K562 (cell line): Measurements from ENCODE around the gene CACNG6. TPM values are rescaled to one million over a fixed set of nuclear protein-coding genes. Genes with fewer than 3 reads are reported as not detected.

Source experiments
- ATAC-seq: fragments of 200-7000 bp; cut with Tn5 transposase; 3 replicates; pipeline ENCODE4 v1.9.1; 2020; ENCODE audit warnings: moderate library complexity
- BruUV-seq: library from RNA; stranded (reverse); fragments of 400-500 nt; replicated peaks from 2 replicates; lab custom pipeline; 2021; lab: Mats Ljungman, UMichigan
- CTCF ChIA-PET: fragments of 300-600 bp; formaldehyde crosslinking; extraction: SDS; loops from one replicate; lab custom pipeline; 2021; ENCODE audit warnings: low intra/inter-chr PET ratio; lab: Yijun Ruan, JAX
- POLR2A ChIA-PET: fragments of 300-600, 350-650 bp; sonication (Branson Sonifier 250); formaldehyde crosslinking; extraction: SDS; loops from one replicate; lab custom pipeline; 2021; ENCODE audit warnings: antibody characterized with exemption, inconsistent platforms; lab: Yijun Ruan, JAX
- DNase-seq, 4 experiments: peaks; one replicate each; pipeline versions ENCODE4 v3.0.0 to v3.0.0-alpha.2; 2011 to 2018; ENCODE audit warnings: low spot score in 3 of 4, mixed read lengths in 3 of 4; ENCODE audit errors: extremely low read depth in 1 of 4
- FAIRE-seq: peaks from 2 replicates; lab custom pipeline; 2011; peaks lifted over from hg19 to GRCh38; lab: Jason Lieb, UNC
- H2AFZ ChIP-seq: 2 replicates; pipeline ENCODE4 v1.6.0; 2011; ENCODE audit warnings: low read depth, low read length, control low read depth, inconsistent platforms
- H3K27ac ChIP-seq: fragments of 200-600 bp; 3 replicates; pipeline ENCODE4 v1.8.0; 2011; ENCODE audit warnings: low read depth, mild to moderate bottlenecking, control low read depth, inconsistent platforms, low read length, moderate library complexity, mixed read lengths; ENCODE audit errors: extremely low read depth
- H3K27me3 ChIP-seq, 2 experiments: fragments of 300-600 bp in 1 of 2; 2 replicates in 1 of 2; 3 replicates in 1 of 2; pipeline versions ENCODE4 v1.6.0 to v1.8.0; 2011; ENCODE audit warnings: inconsistent platforms in 2 of 2, low read length in 2 of 2, mild to moderate bottlenecking in 1 of 2, mixed read lengths in 1 of 2, moderate library complexity in 1 of 2; ENCODE audit not compliant: control insufficient read depth in 2 of 2, insufficient read depth in 2 of 2
- H3K36me3 ChIP-seq: fragments of 300-600 bp; 3 replicates; pipeline ENCODE4 v1.8.0; 2011; ENCODE audit warnings: mild to moderate bottlenecking, low read length, inconsistent platforms; ENCODE audit not compliant: control insufficient read depth, insufficient read depth
- H3K4me1 ChIP-seq, 2 experiments: fragments of 200-600 bp in 1 of 2; replicated peaks in 1 of 2; 2 replicates in 1 of 2; 3 replicates in 1 of 2; pipeline versions ENCODE4 v1.5.1 to v1.8.0; 2011; ENCODE audit warnings: inconsistent platforms in 2 of 2, low read length in 2 of 2, mild to moderate bottlenecking in 1 of 2, mixed read lengths in 1 of 2, moderate library complexity in 1 of 2; ENCODE audit not compliant: control insufficient read depth in 2 of 2, insufficient read depth in 2 of 2
- H3K4me2 ChIP-seq: 2 replicates; pipeline ENCODE4 v1.6.1; 2011; ENCODE audit warnings: low read length, control low read depth, inconsistent platforms, mixed read lengths; ENCODE audit not compliant: insufficient read depth
- H3K4me3 ChIP-seq: fragments of 200-600 bp; sonication (generic), shearing (Covaris generic); 2 replicates; pipeline ENCODE4 v1.5.1; 2016; ENCODE audit warnings: control low read depth, inconsistent platforms
- H3K79me2 ChIP-seq: fragments of 200-600 bp; 3 replicates; pipeline ENCODE4 v1.8.0; 2011; ENCODE audit warnings: low read length, inconsistent platforms; ENCODE audit not compliant: control insufficient read depth, insufficient read depth
- H3K9ac ChIP-seq, 2 experiments: 2 replicates each; pipeline versions ENCODE4 v1.6.0 to v1.6.1; 2011; ENCODE audit warnings: low read depth in 2 of 2, low read length in 2 of 2, control low read depth in 1 of 2, inconsistent platforms in 1 of 2, mild to moderate bottlenecking in 1 of 2, mixed read lengths in 1 of 2; ENCODE audit not compliant: insufficient read depth in 1 of 2
- H3K9me1 ChIP-seq: one replicate; pipeline ENCODE4 v1.6.0; 2011; ENCODE audit warnings: inconsistent platforms, mild to moderate bottlenecking, low read length, moderate library complexity; ENCODE audit not compliant: control insufficient read depth, insufficient read depth
- H3K9me3 ChIP-seq: replicated peaks from 2 replicates; pipeline ENCODE4 v1.5.1; 2011; ENCODE audit warnings: low read depth, low read length, inconsistent platforms; ENCODE audit not compliant: control insufficient read depth, insufficient read depth
- H4K20me1 ChIP-seq: replicated peaks from 2 replicates; pipeline ENCODE4 v1.6.1; 2011; ENCODE audit warnings: low read length, inconsistent platforms, mixed read lengths; ENCODE audit not compliant: control insufficient read depth, insufficient read depth
- HNRNPL ChIP-seq: fragments of 200-400 bp; formaldehyde crosslinking; IDR thresholded peaks from 2 replicates; pipeline ENCODE4 v1.6.1; 2017; ENCODE audit warnings: low read depth, mild to moderate bottlenecking, low read length
- LCOR ChIP-seq: sonication (generic); formaldehyde crosslinking; IDR thresholded peaks from 2 replicates; pipeline ENCODE4 v1.8.0; 2022; ENCODE audit warnings: mild to moderate bottlenecking, missing genetic modification reagents
- MCM3 ChIP-seq: fragments of 450-650 bp; IDR thresholded peaks from 2 replicates; pipeline ENCODE4 v1.6.1; 2016
- RAD21 ChIP-seq, 2 experiments: fragments of 250-450 bp in 1 of 2; fragments of 450-650 bp in 1 of 2; sonication (Bioruptor Pico) in 1 of 2; formaldehyde crosslinking in 1 of 2; IDR thresholded peaks in 1 of 2; conservative IDR thresholded peaks in 1 of 2; 2 replicates each; pipeline versions ENCODE4 v1.4.0 to v1.8.0; 2020 to 2022; ENCODE audit warnings: mild to moderate bottlenecking in 2 of 2, moderate library complexity in 1 of 2
- SMC3 ChIP-seq: conservative IDR thresholded peaks from 2 replicates; pipeline ENCODE4 v1.6.1; 2011; ENCODE audit warnings: low read depth, low read length, improper control_type of control experiment; ENCODE audit not compliant: insufficient read depth
- XRCC4 ChIP-seq: IDR thresholded peaks from one replicate; pipeline ENCODE4 v1.6.1; 2011; ENCODE audit not compliant: insufficient read depth, insufficient read length; ENCODE audit errors: extremely low read depth
- WGBS: fragments of 100-300 bp; shearing (Covaris generic); methylation state at CpG from one replicate; pipeline ENCODE4 v1.1.6; 2016; ENCODE audit warnings: low coverage, mixed read lengths; ENCODE audit not compliant: insufficient coverage; ENCODE audit errors: missing lambda C conversion rate; 5-methylcytosine and 5-hydroxymethylcytosine counted together
- in situ Hi-C: fragments of 300-500 bp; cut with MboI; formaldehyde crosslinking; loops from 4 replicates; pipeline ENCODE4 v1.15.0; 2018; ENCODE audit warnings: inconsistent platforms, mixed read lengths
- intact Hi-C: fragments of 100-400 bp; cut with micrococcal nuclease; formaldehyde crosslinking; loops from 2 replicates; pipeline ENCODE4 v1.14.2; 2022
- polyA plus RNA-seq, 8 experiments: library from polyadenylated mRNA; depleted of rRNA in 4 of 8; stranded (reverse) in 5 of 8; unstranded in 3 of 8; fragments of >200 nt; fragmentation: Nextera tagmentation in 2 of 8; fragmentation: Illumina TruSeq in 1 of 8; extraction: Ambion mirVana in 2 of 8; extraction: Trizol in 1 of 8; gene quantifications; 2 replicates each; pipeline versions ENCODE4 v1.2.1 to v1.2.3, GENCODE V29; 2011 to 2014; ENCODE audit warnings: inconsistent platforms in 1 of 8, missing spikeins in 1 of 8
- total RNA-seq, 7 experiments: library from RNA; depleted of rRNA in 6 of 7; stranded (reverse); fragments of >200 nt in 6 of 7; fragmentation: Illumina TruSeq in 2 of 7; extraction: Trizol in 2 of 7; gene quantifications; 2 replicates each; pipeline versions ENCODE4 v1.2.1 to v1.2.3, GENCODE V29; 2011 to 2021; ENCODE audit warnings: low replicate concordance in 1 of 7
- TF ChIP-seq, protein P1 (sequence below), 3 experiments: IDR thresholded peaks in 2 of 3; conservative IDR thresholded peaks in 1 of 3; 2 replicates each; pipeline ENCODE4 v1.5.1; 2011 to 2012; ENCODE audit warnings: low read length in 3 of 3, mild to moderate bottlenecking in 3 of 3, control low read depth in 2 of 3, improper control_type of control experiment in 1 of 3, inconsistent platforms in 1 of 3, low read depth in 1 of 3, mixed read lengths in 1 of 3, moderate library complexity in 1 of 3; ENCODE audit not compliant: insufficient read depth in 2 of 3

The CACNG6 gene
- total and polyA plus RNA-seq, 9 of the 15 experiments (the other 6 are each of a cell fraction or from before 2014, with no cell fraction given): not detected

- Histone ChIP-seq H3K79me2 (no peaks in the 10 kb centered on the region), H3K27ac (no peak overlapping the region), H3K9ac (no peak overlapping the region), H3K4me3 (no peak overlapping the region), H3K36me3 (no peaks in the 10 kb centered on the region), H3K9me3 (no peaks in the 10 kb centered on the region), H4K20me1 (no peaks in the 10 kb centered on the region), H3K4me1 (peaks cover 3% of the 10 kb centered on the region in 2 experiments; a peak in 1 of 5 replicates), H2AFZ (0 out of 2 replicates have a peak overlapping the region, but pooled peaks have one; percentile 39), H3K9me1 (no peaks in the 10 kb centered on the region), H3K27me3 (no peaks in the 10 kb centered on the region; a peak in 1 of 5 replicates), H3K4me2 (0 out of 2 replicates have a peak overlapping the region, but pooled peaks have one; percentile 29)
- 3% methylated on average over 13 of the region's 13 CpGs for WGBS
- ATAC-seq: peak; percentile 66
- no TSS peak for BruUV-seq
- peak; percentile 35 for FAIRE-seq
- TF ChIP-seq HNRNPL: no peak
- no peak for TF ChIP-seq XRCC4
- TF ChIP-seq, protein P1, sequence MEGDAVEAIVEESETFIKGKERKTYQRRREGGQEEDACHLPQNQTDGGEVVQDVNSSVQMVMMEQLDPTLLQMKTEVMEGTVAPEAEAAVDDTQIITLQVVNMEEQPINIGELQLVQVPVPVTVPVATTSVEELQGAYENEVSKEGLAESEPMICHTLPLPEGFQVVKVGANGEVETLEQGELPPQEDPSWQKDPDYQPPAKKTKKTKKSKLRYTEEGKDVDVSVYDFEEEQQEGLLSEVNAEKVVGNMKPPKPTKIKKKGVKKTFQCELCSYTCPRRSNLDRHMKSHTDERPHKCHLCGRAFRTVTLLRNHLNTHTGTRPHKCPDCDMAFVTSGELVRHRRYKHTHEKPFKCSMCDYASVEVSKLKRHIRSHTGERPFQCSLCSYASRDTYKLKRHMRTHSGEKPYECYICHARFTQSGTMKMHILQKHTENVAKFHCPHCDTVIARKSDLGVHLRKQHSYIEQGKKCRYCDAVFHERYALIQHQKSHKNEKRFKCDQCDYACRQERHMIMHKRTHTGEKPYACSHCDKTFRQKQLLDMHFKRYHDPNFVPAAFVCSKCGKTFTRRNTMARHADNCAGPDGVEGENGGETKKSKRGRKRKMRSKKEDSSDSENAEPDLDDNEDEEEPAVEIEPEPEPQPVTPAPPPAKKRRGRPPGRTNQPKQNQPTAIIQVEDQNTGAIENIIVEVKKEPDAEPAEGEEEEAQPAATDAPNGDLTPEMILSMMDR (IDR thresholded peaks at IDR 0.05 in 2 of 3, conservative IDR thresholded peaks at IDR 0.05 in 1 of 3; ENCODE audit: insufficient read depth in 2 of 3, low read depth in 1 of 3, low read length in 3 of 3): peak; percentile 46 to 63 (median 59); a peak in 4 of 6 replicates
- no peak for TF ChIP-seq MCM3
- peak; percentile 37; the same call in 1 of the 2 replicates for TF ChIP-seq SMC3
- no peak for TF ChIP-seq LCOR (CRISPR knock-in tag)
- TF ChIP-seq RAD21 (CRISPR knock-in tag; conservative IDR thresholded peaks at IDR 0.05 in 1 of 2, IDR thresholded peaks at IDR 0.05 in 1 of 2): peak; percentile 7 to 49; a peak in 2 of 4 replicates
- peak; percentile 10 to 40 (median 14) for DNase-seq
- CTCF ChIA-PET: interaction anchor here (0.6 to 2.9 kb wide), 2 partner anchors 189 to 236 kb away, joined by 4 to 18 read pairs; no protein-coding TSS in a partner anchor
- intact Hi-C loops (loop anchor here (5.0 kb wide), 1 partner anchor 239 kb away; no protein-coding TSS in a partner anchor), in situ Hi-C loops (no loop called here)
- POLR2A ChIA-PET: interaction anchor here (0.7 kb wide), 1 partner anchor 203 kb away, joined by 3 read pairs; no protein-coding TSS in a partner anchor
Observed at GRCh38 chr19:54030895-54031586, 39.6 kb downstream of the CACNG6 start.
